Measurements from ENCODE around the gene ITGA6. TPM values are rescaled to one million over a fixed set of nuclear protein-coding genes. Genes with fewer than 3 reads are reported as not detected.

The ITGA6 gene
- total and polyA plus RNA-seq, 8 donors = 14.7 to 92.7 (median 54.8) TPM

DNA sequence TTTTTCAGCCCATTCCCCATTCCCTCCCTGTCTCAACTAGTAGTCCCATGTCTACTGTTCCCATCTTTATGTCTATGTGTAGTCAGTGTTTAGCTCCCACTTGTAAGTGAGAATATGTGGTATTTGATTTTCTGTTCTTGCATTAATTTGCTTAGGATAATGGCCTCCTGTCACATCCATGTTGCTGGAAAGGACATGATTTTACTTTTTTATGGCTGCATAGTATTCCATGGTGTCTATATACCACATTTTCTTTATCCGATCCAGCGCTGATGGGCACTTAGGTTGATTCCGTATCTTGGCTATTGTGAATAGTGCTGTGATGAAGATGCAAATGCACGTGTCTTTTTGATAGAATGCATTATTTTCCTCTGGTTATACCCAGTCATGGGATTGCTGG, 21.7 kb upstream of the ITGA6 start:
- intact Hi-C loops (cut with DNase I) = no loop called here
- 71 to 96% methylated on average over 4 of the region's 4 CpGs for WGBS, 2 donors
- Histone ChIP-seq H3K27me3 (no peaks in the 10 kb centered on the region), H3K4me1 (peaks cover 8 to 14% (median 9%) of the 10 kb centered on the region in 3 donors), H3K4me3 (no peak overlapping the region), H3K36me3 (no peaks in the 10 kb centered on the region), H3K27ac (no peak overlapping the region), H3K9me3 (no peaks in the 10 kb centered on the region)
- FAIRE-seq = no peak
- TF ChIP-seq, protein P1, sequence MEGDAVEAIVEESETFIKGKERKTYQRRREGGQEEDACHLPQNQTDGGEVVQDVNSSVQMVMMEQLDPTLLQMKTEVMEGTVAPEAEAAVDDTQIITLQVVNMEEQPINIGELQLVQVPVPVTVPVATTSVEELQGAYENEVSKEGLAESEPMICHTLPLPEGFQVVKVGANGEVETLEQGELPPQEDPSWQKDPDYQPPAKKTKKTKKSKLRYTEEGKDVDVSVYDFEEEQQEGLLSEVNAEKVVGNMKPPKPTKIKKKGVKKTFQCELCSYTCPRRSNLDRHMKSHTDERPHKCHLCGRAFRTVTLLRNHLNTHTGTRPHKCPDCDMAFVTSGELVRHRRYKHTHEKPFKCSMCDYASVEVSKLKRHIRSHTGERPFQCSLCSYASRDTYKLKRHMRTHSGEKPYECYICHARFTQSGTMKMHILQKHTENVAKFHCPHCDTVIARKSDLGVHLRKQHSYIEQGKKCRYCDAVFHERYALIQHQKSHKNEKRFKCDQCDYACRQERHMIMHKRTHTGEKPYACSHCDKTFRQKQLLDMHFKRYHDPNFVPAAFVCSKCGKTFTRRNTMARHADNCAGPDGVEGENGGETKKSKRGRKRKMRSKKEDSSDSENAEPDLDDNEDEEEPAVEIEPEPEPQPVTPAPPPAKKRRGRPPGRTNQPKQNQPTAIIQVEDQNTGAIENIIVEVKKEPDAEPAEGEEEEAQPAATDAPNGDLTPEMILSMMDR (IDR thresholded peaks at IDR 0.05) = no peak
- no peak for ATAC-seq
- no peak for DNase-seq

DNA sequence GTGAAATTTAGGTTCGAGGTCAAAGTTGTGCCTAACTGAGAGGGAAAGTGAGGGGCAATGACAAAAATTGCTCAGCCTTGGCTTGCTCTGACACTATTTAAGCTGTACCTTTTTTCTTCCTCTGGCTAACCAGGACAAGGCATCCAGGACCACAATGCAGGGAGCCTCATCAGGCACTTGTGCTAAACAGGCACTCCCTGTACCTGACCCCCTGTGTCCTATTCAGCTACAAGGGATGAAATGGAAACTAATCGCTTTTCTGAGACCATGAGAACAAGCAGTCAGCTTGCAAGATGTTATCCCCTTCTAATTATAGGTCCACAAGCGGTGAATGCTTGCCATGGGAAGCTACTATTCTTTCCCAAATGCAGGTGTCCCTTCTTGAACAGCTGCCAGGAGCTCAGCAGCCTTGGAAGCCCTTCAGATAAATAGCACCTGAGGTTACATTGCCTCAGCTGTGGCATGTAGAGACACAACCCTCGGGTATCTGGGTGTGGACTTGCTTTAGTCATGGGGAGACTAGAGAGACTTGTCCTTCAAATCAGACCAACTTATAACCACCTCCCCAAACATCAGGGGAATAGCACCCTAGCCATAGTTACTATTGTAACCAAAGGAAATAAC, 19.1 kb upstream of the ITGA6 start:
- intact Hi-C loops (cut with DNase I) = no loop called here
- TF ChIP-seq, protein P1 (IDR thresholded peaks at IDR 0.05) = no peak
- H3K36me3 ChIP-seq = no peaks in the 10 kb centered on the region
- no peaks in the 10 kb centered on the region for H3K27me3 ChIP-seq
- no peak for DNase-seq
- no peak overlapping the region for H3K27ac ChIP-seq
- no peak for FAIRE-seq
- peaks cover 8 to 14% (median 9%) of the 10 kb centered on the region in 3 donors for H3K4me1 ChIP-seq
- WGBS, 2 donors = 36 to 39% methylated on average over 4 of the region's 4 CpGs
- no peaks in the 10 kb centered on the region for H3K9me3 ChIP-seq
- peak in 3 of 4 donors; percentile 42 to 50 (median 47) for ATAC-seq
- no peak overlapping the region for H3K4me3 ChIP-seq

DNA sequence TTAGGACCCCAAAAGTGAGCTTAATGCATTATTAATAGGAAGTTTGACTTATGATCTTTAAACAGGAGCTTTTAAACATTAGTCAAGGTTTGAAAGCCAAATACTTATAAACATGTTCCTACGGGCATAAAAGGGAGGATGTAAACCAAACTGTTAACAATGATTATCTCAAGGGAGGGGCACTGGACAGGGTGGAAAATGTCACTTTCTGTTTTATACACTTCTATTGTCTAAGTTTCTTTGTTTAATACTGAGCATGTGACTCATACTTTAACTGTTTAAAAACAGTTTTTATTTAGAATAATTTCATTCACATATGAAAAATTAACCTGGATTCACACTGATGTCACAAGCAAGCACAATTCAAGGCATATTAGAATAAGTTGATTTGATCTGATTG, 18.3 kb upstream of the ITGA6 start:
- peak in 1 of 4 donors; percentile 30 for ATAC-seq
- DNase-seq = no peak
- H3K27me3 ChIP-seq = no peaks in the 10 kb centered on the region
- H3K36me3 ChIP-seq = no peaks in the 10 kb centered on the region
- 14 to 15% methylated on average over 1 of the region's 1 CpG for WGBS, 2 donors
- no peak overlapping the region for H3K27ac ChIP-seq
- TF ChIP-seq, protein P1 (IDR thresholded peaks at IDR 0.05) = no peak
- H3K9me3 ChIP-seq = no peaks in the 10 kb centered on the region
- intact Hi-C loops (cut with DNase I) = no loop called here
- H3K4me1 ChIP-seq = peaks cover 8 to 14% (median 9%) of the 10 kb centered on the region in 3 donors
- no peak overlapping the region for H3K4me3 ChIP-seq
- no peak for FAIRE-seq

DNA sequence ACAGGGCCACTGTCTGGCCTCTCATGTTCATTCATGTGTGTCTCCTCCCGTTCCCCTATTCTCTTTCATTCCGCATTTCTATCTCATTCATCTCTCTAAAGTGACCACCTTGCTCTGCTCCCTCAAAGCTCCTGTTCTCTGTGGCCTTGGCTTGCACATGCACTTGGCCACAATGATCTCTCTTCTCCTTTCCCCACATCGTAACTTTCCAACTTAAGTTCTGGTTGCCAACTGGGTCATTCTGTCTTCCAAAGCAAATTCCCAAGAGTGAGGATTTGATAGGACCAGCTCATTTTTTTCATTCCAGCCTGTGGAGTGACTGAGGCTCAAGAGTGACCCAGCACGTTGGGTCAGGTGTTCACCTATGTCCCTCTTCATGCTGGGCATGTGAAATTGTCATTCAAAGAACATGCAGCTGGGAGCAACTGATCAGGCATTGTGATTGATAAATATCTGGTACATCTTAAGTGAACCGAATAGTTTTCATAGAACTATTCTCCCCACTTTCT, 14.3 kb upstream of the ITGA6 start:
- no peak overlapping the region for H3K27ac ChIP-seq
- H3K4me1 ChIP-seq = peaks cover 8 to 10% (median 9%) of the 10 kb centered on the region in 3 donors
- intact Hi-C loops (cut with DNase I) = no loop called here
- no peaks in the 10 kb centered on the region for H3K27me3 ChIP-seq
- TF ChIP-seq, protein P1 (IDR thresholded peaks at IDR 0.05) = no peak
- no peaks in the 10 kb centered on the region for H3K9me3 ChIP-seq
- peak in 2 of 4 donors; percentile 26 to 58 for ATAC-seq
- 51 to 61% methylated on average over 5 of the region's 5 CpGs for WGBS, 2 donors
- no peak for DNase-seq
- no peak for FAIRE-seq
- no peaks in the 10 kb centered on the region for H3K36me3 ChIP-seq
- no peak overlapping the region for H3K4me3 ChIP-seq

DNA sequence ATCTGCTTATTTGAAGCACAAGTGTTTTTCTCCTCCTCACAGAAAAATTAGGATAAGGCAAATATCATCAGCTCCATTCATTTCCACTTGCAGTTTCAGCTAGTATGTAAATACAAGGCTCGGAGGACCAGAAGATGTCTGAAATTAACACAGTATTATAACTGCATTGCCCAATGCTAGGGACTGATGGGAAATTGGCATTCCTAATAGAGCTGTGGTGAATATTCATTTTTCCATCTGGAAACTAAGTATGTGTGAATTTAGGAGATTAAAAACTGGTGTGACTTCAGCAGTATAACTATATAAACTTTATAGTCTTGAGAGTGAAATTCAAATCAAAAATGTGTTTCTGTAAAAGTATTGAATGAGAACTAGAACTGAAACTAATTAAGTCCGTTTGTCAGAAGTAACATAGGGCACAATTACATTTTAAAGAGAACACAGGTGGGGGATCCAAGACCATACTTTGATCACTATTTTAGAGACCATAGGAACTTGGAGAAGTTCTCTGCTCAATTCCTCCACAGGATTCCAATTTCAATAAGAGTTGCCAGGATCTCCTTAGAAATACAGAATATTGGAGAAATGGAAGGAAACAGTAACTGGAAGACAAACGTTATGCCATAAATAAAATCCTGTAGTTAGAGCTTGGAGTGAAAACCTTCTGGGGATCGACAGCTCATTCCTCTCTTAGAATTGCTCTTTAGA, 12.1 kb upstream of the ITGA6 start:
- ATAC-seq (no peak), FAIRE-seq (no peak), DNase-seq (no peak)
- H3K4me3 ChIP-seq = no peak overlapping the region
- WGBS, 2 donors = 64 to 72% methylated on average over 4 of the region's 4 CpGs
- no peak overlapping the region for H3K27ac ChIP-seq
- H3K27me3 ChIP-seq = no peaks in the 10 kb centered on the region
- TF ChIP-seq, protein P1 (IDR thresholded peaks at IDR 0.05) = no peak
- no peaks in the 10 kb centered on the region for H3K36me3 ChIP-seq
- no peaks in the 10 kb centered on the region for H3K9me3 ChIP-seq
- no peaks in the 10 kb centered on the region for H3K4me1 ChIP-seq
- intact Hi-C loops (cut with DNase I) = no loop called here
